Gastroesophageal sphincter (tissue), 2 donors: Measurements from ENCODE around the gene TMEM26.

Experiments
- EP300 ChIP-seq: sonication (generic); formaldehyde crosslinking; IDR thresholded peaks from one replicate; pipeline ENCODE4 v1.6.1; 2017; ENCODE audit warnings: antibody characterized with exemption, mild to moderate bottlenecking
- POLR2AphosphoS5 ChIP-seq: sonication (generic); formaldehyde crosslinking; IDR thresholded peaks from one replicate; pipeline ENCODE4 v1.6.1; 2017; ENCODE audit warnings: antibody characterized with exemption

- TF ChIP-seq EP300 (no peak), POLR2AphosphoS5 (no peak)
Measured at GRCh38 chr10:61475449-61475873, 22.3 kb upstream of the TMEM26 start.
